Measurements from ENCODE around the gene WDR70. TPM values are rescaled to one million over a fixed set of nuclear protein-coding genes. Genes with fewer than 3 reads are reported as not detected.

WDR70 gene
- total RNA-seq, 4 donors from 2014 or later, result 25.3 to 122 (median 48.8) TPM

DNA sequence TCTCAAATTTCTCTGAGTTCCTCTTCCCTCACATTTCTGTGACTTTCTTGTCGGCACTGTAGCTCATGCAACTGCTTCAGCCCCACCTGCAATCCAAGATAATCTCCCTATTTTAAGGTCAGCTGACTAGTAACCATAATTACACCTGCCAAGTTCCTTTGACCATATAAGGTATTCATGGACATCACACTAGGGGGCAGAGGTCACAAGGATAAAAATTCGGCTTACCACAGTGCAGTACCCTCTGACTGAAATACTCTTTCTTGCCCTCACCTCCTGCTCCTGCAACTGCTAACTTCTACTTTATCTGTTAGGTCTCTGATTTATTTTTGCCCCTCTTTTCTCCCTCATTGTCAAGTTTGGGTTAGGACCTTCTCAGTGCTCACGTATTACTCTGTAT, 316.5 kb downstream of the WDR70 start:
- Histone ChIP-seq H3K4me1 (no peaks in the 10 kb centered on the region), H3K36me3 (no peaks in the 10 kb centered on the region), H3K27ac (no peak overlapping the region), H3K9me3 (peaks cover 0 to 3% of the 10 kb centered on the region in 2 donors), H3K4me3 (no peak overlapping the region), H3K27me3 (no peaks in the 10 kb centered on the region)
- intact Hi-C loops (cut with DNase I; ENCODE audit: low total_unique reads), result no loop called here
- no peak for DNase-seq
- TF ChIP-seq POLR2A (IDR thresholded peaks at IDR 0.05), result no peak
- TF ChIP-seq, protein P1, sequence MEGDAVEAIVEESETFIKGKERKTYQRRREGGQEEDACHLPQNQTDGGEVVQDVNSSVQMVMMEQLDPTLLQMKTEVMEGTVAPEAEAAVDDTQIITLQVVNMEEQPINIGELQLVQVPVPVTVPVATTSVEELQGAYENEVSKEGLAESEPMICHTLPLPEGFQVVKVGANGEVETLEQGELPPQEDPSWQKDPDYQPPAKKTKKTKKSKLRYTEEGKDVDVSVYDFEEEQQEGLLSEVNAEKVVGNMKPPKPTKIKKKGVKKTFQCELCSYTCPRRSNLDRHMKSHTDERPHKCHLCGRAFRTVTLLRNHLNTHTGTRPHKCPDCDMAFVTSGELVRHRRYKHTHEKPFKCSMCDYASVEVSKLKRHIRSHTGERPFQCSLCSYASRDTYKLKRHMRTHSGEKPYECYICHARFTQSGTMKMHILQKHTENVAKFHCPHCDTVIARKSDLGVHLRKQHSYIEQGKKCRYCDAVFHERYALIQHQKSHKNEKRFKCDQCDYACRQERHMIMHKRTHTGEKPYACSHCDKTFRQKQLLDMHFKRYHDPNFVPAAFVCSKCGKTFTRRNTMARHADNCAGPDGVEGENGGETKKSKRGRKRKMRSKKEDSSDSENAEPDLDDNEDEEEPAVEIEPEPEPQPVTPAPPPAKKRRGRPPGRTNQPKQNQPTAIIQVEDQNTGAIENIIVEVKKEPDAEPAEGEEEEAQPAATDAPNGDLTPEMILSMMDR (IDR thresholded peaks at IDR 0.05), result no peak

DNA sequence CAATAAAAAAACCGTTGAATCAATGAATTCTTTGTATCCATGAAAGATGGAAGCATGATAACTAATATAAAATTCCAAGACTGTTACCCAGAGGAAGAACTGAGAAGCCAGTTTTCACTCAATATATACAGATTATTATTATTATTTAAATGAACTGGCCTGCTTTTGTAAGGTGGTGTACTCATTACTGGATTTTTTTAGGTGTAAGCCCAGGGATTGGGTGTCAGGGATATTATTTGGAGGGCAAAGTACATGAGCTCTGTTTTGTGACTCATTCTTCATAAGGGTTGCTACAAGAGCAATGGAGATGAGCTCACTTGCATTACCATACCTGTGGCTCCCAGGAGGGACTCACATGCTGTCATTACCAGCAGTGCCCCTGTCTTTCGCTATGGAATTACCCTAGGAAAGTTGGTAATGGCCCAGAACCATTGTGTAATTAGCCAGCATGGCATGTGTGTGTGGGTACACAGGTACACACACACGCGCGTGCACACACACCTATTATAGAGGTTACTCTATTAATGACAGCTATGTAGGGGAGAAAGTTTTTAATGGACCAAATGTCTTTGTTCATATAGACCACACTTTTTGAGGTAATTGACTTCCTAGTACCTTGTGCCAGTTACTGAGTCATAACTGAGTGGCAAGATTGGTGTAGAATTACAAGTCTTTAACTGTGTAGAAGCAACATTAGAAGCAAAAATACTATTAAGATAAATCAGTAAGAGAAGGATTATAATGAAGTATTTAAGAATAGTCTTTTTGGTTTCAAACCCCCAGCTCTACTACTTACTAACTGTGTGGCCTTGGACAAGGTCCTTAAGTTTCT, 317.3 kb downstream of the WDR70 start:
- no peak overlapping the region for H3K27ac ChIP-seq
- H3K9me3 ChIP-seq, result peaks cover 0 to 3% of the 10 kb centered on the region in 2 donors
- H3K36me3 ChIP-seq, result no peaks in the 10 kb centered on the region
- no peak overlapping the region for H3K4me3 ChIP-seq
- H3K27me3 ChIP-seq, result no peaks in the 10 kb centered on the region
- TF ChIP-seq, protein P1 (IDR thresholded peaks at IDR 0.05), result no peak
- TF ChIP-seq POLR2A (IDR thresholded peaks at IDR 0.05), result no peak
- no peak for DNase-seq
- H3K4me1 ChIP-seq, result no peaks in the 10 kb centered on the region
- intact Hi-C loops (cut with DNase I; ENCODE audit: low total_unique reads), result no loop called here

DNA sequence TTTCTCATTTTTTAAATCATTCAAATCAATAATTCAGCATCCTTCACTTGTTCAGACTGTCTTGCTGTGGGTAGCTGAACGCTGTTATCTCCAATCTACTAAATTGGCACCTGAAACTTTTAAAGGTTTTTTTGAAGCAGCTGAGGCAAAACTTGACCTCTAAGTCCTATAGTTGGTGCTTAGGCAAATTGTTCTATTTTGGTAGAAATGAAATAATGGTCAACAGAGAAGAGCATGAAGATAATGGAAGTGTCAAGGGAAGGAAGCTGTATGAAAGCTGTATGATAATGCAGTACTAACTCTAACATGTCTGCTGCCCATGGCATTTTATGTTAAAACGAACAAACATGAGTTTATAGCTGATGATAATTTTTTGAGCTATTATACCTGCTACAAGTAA, 322.8 kb downstream of the WDR70 start:
- Histone ChIP-seq H3K27me3 (no peaks in the 10 kb centered on the region), H3K36me3 (no peaks in the 10 kb centered on the region), H3K4me1 (no peaks in the 10 kb centered on the region), H3K9me3 (no peaks in the 10 kb centered on the region), H3K27ac (no peak overlapping the region), H3K4me3 (no peak overlapping the region)
- DNase-seq, result no peak
- TF ChIP-seq POLR2A (IDR thresholded peaks at IDR 0.05), result no peak
- TF ChIP-seq, protein P1 (IDR thresholded peaks at IDR 0.05), result no peak
- intact Hi-C loops (cut with DNase I; ENCODE audit: low total_unique reads), result no loop called here

DNA sequence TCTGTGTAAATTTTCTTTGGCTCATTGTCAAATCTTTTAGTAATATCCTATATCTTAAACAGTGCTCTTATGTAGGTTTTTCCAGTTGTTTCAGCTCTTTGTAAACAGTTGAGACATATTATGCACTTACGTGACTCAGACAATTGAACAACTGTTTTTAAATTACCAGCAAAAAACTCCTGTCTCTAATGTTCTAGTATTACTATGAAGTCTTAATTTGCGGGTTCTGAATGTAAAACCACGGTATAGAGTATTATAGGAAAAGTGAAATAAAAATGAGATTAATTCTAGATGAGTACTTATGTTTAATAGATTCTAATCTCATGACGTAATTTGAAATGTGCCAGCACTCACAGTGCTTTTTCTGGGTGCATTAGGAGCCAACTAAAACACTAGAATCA, 324.7 kb downstream of the WDR70 start:
- no peak overlapping the region for H3K4me3 ChIP-seq
- DNase-seq, result no peak
- H3K36me3 ChIP-seq, result no peaks in the 10 kb centered on the region
- H3K27me3 ChIP-seq, result no peaks in the 10 kb centered on the region
- no peak overlapping the region for H3K27ac ChIP-seq
- H3K9me3 ChIP-seq, result no peaks in the 10 kb centered on the region
- no peak for TF ChIP-seq POLR2A (IDR thresholded peaks at IDR 0.05)
- TF ChIP-seq, protein P1 (IDR thresholded peaks at IDR 0.05), result no peak
- intact Hi-C loops (cut with DNase I; ENCODE audit: low total_unique reads), result no loop called here
- H3K4me1 ChIP-seq, result no peaks in the 10 kb centered on the region

DNA sequence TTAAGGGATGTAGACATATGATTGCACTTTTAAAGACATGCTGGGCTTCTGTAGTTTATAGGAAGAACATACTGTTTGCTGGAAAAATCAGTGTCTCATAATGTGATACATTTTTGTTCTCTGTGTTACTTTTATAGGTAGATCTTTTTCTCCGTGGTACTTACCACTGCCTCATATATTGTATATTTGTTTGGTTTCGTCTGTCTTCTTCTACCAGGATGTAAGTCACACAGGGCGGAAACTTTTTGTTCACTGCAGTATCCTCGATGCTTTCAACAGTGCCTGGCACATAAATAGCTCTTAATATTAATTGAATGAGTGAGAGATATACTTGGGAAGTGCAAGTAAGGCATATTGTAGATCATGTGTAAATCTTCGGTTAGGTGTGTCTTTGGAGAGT, 325.3 kb downstream of the WDR70 start:
- Histone ChIP-seq H3K27me3 (no peaks in the 10 kb centered on the region), H3K4me1 (no peaks in the 10 kb centered on the region), H3K9me3 (no peaks in the 10 kb centered on the region), H3K4me3 (no peak overlapping the region), H3K36me3 (no peaks in the 10 kb centered on the region), H3K27ac (no peak overlapping the region)
- no peak for DNase-seq
- intact Hi-C loops (cut with DNase I; ENCODE audit: low total_unique reads), result no loop called here
- no peak for TF ChIP-seq POLR2A (IDR thresholded peaks at IDR 0.05)
- TF ChIP-seq, protein P1 (IDR thresholded peaks at IDR 0.05), result no peak

Measured in uterus (tissue), 4 donors.